HPDE6-E6E7 (cell line): Measurements from ENCODE around the gene CMSS1.

Experiments
- DNase-seq: peaks from one replicate; pipeline ENCODE4 v3.0.0; 2011; ENCODE audit warnings: missing footprints; ENCODE audit errors: extremely low spot score

Gene CMSS1

DNA sequence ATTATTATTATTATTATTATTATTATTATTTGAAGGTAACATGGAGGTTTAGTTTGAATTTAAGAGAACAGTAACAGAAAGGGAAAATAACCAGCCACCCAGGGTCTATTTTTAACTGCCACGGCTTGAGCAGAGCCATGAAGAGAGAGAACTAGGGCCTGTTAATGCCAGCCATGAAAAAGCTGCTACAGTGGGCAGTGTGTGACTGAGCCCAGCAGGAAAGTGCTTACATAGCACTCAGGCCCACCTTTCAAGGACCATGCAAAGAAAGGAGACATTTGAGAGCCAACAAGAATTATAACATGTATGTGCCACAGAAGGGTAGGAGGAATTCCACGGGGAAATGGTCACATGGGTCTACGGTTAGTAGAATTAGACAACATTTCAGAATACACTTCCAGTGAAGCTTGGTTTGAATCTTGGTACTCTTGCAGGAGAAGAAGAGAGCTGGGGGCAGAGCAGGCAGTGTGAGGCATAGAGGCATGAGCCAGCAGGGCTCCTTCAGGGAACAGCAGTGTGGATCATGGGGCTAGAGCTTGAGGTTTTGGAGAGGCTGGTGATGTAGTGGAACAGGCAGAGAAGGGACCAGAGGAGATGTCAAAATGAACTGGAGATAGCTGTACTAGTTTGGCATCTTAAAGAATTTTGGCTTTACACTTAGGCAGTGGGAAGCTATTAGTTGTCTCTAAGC is 140.7 kb downstream of the CMSS1 start:
- DNase-seq: no peak

DNA sequence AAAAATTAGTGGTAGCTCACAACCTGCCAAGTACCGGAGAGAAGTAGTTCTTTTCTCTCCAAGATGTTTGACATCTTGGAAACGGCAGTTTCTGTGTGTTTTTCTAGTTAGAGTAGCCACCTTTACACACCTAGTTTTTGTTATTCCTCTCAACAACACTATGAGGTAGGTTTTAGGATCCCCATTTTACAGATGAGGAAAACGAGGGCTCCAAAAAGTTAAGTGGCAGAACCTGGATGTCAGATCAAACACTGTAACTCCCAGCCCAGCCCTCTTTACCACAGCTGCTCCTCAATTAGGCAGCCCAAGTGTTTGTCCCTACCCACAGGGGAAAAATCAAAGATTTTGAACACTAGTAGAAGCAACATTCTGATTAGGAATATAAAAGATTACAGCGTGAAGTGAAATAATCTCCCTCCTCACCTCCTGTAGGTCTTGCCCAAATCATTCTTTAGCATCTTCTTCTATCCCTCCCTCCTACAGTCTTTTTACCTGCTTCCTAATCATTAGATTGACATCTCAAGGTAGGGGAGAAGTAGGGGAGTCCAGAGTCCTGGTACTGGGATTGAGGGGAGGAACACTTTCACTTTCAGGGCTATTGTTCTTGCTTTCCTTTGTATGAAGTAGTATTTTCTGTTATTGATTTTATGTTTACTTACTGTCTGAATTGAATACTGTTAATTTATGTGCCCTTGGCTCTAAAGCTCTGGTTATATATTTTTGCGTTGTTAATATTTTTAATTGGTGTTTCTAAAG is 142.6 kb downstream of the CMSS1 start:
- no peak for DNase-seq

DNA sequence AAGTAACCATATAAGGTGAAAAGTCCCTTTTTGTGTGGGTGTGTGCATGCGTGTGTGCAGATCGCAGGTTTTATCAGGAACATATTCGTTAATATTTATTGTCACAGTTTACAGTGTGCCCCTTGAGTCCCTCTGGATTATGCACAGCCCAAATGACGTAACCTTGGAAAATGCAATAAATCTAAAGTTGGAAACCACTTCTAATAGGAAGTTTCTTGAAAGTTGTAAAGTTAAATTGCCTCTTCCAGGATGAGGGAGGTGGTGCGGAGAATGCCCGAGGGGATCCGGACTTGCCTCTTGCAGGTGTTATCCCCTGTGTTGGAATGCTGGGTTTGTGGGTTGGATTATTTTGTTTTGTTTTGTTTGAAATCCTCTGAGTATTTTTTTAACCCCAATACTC is 143.3 kb downstream of the CMSS1 start:
- DNase-seq: no peak

GRCh38 chr3:99961756-99962515 is 144.3 kb downstream of the CMSS1 start:
- no peak for DNase-seq

- no peak for DNase-seq
Measured at GRCh38 chr3:99962703-99963102, 145.0 kb downstream of the CMSS1 start.

DNA sequence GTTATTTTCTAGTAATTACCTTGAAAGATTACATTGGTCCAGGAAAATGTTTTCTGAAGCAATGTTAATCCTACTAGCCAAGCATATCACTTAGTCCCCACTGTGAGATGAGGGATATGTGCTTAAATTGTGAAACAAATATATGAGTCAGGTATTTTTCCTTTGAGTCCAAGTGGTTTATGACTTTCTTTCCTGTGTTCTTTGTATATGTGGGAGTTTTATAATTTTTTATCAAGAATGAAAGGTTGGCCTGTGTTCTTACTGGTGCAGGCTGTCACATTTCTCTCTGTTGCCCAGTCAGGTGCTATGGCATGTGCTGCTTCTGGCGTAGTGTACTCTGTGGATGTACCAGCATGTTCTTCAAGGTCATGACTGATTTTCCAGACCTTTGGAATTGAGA is 147.4 kb downstream of the CMSS1 start:
- no peak for DNase-seq

DNA sequence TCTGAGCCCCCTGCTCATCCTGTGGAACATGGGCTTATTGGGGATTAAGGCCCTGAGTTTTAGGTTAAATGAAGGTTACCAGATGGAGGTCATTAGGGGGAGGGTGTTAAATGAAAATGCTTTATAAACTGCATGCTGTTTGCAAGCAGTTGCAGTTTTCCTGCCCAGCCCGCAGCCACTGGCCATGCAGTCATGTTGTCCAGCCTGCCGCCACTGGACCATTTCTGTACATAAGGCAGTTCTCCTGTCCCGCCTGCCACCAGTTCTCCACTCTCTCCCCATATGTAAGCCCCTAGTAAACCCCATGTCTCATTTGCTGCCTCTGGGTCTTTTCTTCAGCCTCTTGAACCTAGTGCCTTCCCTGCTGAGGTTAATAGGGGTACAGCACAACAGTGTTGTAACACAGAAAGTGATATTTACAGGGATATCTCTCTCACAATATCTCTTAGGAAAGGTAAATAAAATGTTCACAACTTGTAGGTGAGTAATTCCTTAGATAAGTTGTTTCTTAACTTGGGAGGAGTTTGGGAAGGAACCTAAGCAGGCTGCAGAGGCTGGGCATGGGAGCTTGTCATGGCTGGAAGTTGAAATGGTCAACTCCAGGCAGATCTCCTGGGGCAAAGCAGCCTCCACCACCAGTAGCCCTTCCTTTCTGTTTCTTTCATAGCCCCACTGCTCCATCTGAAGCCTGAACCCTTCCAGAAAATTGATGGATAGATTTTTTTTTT is 148.2 kb downstream of the CMSS1 start:
- DNase-seq: no peak

DNA sequence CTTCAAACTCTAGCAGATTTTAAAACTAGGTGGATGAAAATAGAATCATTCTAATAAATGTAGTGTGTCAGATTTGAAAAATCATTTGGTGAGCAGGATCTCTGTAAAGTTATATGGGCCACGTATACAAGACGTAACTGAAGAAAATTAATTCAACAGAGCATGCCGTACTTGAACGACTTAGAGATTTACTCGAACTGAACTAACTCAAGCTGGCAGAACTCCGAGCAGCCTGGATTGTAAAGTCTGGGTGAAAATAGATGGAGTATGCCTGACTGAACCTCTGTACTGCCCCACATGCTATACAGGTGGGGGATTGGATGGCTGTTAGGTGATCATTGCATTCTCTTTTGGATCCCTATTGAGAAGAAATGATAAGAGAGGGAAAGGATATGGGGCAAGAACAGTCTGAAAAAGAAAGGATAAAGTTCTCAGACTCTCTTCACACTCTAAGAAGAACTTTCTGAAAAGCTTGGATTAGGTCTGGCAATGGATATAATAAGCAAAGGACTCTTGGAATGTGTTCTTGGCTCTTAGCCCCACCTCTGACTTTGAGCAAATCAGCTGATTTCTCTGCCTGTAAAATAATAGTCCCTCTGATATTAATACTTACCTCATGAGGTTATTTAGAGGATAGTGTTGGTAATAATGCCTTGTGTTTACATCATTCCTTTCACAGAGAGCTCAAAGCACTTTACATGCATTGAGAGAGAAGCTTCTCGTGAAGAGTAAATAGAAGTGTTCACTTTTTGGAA is 149.2 kb downstream of the CMSS1 start:
- no peak for DNase-seq

DNA sequence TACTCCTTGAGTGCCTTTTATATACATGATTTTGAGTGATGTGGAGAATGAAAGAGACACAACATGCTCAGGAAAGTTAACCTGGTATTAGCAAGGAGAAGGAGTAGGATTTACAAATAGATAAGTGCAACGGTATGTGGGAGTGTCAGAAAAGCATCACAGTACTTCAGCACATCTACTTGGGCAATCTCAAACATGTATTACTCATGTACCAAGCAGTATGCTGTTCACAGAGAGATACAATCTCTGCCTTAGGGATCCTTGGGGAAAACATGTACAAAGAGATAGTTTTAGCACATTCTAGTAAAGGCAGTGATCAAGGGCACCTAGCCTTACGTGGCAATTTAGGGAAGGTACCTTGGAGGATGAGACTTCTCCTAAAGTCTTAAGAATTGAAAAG is 150.1 kb downstream of the CMSS1 start:
- DNase-seq: no peak

DNA sequence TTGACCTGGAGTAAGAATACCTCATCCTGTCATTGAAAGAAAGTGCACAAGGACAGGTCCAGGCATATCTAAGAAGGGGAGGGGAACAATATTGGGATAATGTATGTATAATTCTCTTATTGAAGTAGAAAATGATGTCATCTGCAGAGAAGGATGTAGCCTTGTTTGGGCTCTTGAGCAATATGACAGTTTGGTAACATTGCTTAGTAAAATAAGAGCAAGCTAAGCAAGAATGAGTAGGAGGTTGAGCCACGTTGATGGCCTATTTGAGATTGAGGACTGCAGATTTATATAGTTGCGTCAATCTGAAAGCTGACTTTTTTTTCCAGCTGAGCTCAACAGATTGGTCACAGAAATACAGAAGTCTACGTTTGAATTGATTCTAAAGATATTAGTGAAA is 151.5 kb downstream of the CMSS1 start:
- no peak for DNase-seq

GRCh38 chr3:99970198-99970597 is 152.5 kb downstream of the CMSS1 start:
- no peak for DNase-seq

DNA sequence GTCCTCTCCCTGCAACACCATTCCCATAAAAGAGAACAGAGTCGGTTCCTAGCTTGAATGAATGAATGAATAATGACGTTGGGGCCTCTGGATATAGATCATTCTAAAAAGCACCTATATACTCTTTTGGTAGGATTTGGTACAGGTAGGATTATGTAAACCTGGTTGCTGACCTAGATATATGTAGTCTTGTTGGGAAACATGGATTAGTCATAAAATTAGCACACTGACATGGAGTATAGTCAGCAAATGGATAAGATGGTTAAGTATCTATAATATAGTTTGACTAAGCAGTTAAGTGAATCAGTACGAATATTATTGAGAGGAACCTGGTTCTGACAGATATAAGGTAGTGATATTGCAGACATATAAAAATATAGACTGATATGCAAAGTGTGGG is 154.1 kb downstream of the CMSS1 start:
- no peak for DNase-seq

GRCh38 chr3:99972380-99973104 is 154.9 kb downstream of the CMSS1 start:
- no peak for DNase-seq

DNA sequence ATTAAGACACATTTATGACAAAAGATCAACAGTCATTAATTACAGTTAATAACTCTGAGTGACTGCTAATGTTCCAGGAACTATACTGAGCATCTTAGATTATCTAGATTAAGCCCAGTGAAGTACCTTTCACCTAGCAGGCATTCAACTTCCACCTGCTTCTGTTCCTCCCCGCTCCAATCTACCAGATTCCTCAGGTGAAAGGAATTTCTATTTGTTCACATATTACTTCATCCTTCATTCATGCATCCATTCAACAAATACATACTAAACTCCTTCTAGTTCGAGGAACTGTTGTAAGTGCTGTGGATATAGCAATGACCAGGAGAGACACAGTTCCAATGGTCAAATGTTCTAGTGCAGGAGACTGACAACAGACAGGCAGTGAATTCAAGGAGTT is 157.3 kb downstream of the CMSS1 start:
- no peak for DNase-seq

DNA sequence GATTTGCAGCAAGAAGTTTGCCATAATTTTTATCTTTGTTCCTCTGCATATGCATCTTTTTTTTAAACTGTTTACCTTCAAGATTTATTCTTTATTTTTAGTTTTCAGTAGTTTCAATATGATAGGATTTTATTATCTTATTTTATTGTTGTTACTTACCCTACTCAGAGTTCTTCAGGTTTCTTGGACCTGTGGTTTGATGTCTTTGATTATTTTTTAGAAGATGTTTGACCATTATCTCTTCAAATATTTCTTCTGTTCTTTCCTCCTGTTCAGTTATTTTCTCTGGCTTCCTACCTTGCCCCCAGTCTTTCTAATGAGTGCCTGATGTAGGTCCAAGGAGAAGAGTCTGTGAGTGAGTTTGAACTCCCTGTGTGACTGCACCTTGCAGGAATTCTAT is 158.9 kb downstream of the CMSS1 start:
- no peak for DNase-seq

DNA sequence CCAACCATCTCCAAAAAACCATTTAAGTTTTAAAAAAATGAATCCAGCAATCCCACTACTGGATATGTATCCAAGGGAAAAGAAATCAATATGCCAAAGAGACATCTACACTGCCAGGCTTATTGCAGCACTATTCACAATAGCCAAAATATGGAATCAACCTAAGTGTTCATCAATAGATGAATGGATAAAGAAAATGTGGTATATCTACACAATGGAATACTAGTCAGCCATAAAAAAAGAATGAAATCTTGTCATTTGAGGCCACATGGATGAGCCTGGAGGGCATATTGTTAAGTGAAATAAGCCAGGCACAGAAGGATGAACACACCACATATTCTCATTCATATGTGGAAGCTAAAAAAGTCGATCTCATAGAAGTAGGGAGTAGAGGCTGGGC is 160.6 kb downstream of the CMSS1 start:
- DNase-seq: no peak

GRCh38 chr3:99980606-99981005 is 162.9 kb downstream of the CMSS1 start:
- DNase-seq: no peak

GRCh38 chr3:99981138-99981537 is 163.5 kb downstream of the CMSS1 start:
- no peak for DNase-seq

- no peak for DNase-seq
Measured at GRCh38 chr3:99982650-99983049, 165.0 kb downstream of the CMSS1 start.

DNA sequence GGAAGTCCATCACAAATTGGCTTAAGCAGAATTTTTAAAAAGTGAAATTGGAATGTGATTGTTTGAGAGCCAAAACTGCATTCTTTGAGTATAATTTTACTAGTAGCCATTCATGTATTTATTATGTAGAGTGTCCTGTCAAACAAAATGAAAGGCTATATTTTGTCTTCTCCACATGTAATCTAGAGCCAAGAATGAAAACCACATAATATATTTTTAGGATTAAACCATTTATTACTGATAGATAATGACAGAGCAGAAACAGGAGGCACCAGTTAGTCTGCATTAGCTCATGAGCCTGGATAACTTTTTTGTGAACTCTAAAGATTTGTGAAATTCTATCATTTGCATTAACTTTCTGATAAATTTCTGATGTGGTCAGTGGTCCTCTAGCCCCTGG is 166.5 kb downstream of the CMSS1 start:
- DNase-seq: no peak

GRCh38 chr3:99984668-99985067 is 167.0 kb downstream of the CMSS1 start:
- no peak for DNase-seq
